Activated naive CD8-positive, alpha-beta T cell treated with anti-CD3 and anti-CD28 coated beads, Interleukin-2, amount 50 U/mL, for 24 hours (primary cell): ENCODE measurements around the gene NBPF3.
A peak's percentile ranks its signal among the peaks of the same experiment; 100 is the strongest.
"Not testable (repeated sequence)": the region's sequence is repeated elsewhere in the genome, so short reads cannot be mapped to it uniquely, and the experiment has no call there.

Source experiments
- ATAC-seq: fragments of 150-1000 bp; cut with Tn5 transposase; one replicate; pipeline ENCODE4 v1.10.0; 2021
- DNase-seq: peaks from one replicate; pipeline ENCODE4 v3.0.0; 2021
- H3K27ac Mint-ChIP-seq: one replicate; pipeline ENCODE4 v1.8.0; 2021; ENCODE audit warnings: mild to moderate bottlenecking, mixed read lengths
- H3K27me3 Mint-ChIP-seq: one replicate; pipeline ENCODE4 v1.8.0; 2021; ENCODE audit warnings: mixed read lengths
- H3K36me3 Mint-ChIP-seq: one replicate; pipeline ENCODE4 v1.8.0; 2021; ENCODE audit warnings: low read depth, mixed read lengths
- H3K4me1 Mint-ChIP-seq: one replicate; pipeline ENCODE4 v1.8.0; 2021; ENCODE audit warnings: mixed read lengths
- H3K4me3 Mint-ChIP-seq: one replicate; pipeline ENCODE4 v1.8.0; 2021; ENCODE audit warnings: mild to moderate bottlenecking, moderate library complexity, mixed read lengths
- H3K9me3 Mint-ChIP-seq: one replicate; pipeline ENCODE4 v1.8.0; 2021; ENCODE audit warnings: mixed read lengths

Gene NBPF3

GRCh38 chr1:21454904-21455303 lies 15.0 kb downstream of the NBPF3 start:
- H3K4me1 Mint-ChIP-seq, result peaks cover 16% of the 10 kb centered on the region
- H3K36me3 Mint-ChIP-seq, ATAC-seq, DNase-seq, H3K27ac Mint-ChIP-seq, H3K27me3 Mint-ChIP-seq, H3K9me3 Mint-ChIP-seq, H3K4me3 Mint-ChIP-seq: not testable (repeated sequence)

DNA sequence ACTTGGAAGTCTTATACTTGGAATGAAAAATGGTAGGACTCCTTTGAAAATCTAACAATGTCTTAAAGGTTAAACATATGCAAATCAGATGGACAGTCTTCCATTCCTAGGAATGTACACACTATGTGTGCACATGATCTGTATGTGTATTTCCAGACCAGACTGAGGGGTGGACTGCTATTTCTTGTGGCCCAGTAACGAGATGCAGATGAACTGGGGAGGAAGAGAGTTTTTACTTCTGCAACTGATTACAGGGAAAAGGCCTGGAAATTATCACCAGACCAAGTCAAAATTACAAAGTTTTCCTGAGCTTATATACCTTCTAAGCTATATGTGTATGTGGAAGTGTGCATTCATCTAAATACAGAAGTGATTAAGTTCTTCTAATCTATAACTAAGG lies 17.7 kb downstream of the NBPF3 start:
- DNase-seq (no peak), ATAC-seq (no peak)
- Mint-ChIP-seq H3K4me3 (no peak overlapping the region), H3K4me1 (peaks cover 13% of the 10 kb centered on the region), H3K27me3 (no peaks in the 10 kb centered on the region), H3K27ac (no peak overlapping the region), H3K36me3 (no peaks in the 10 kb centered on the region), H3K9me3 (no peaks in the 10 kb centered on the region)

DNA sequence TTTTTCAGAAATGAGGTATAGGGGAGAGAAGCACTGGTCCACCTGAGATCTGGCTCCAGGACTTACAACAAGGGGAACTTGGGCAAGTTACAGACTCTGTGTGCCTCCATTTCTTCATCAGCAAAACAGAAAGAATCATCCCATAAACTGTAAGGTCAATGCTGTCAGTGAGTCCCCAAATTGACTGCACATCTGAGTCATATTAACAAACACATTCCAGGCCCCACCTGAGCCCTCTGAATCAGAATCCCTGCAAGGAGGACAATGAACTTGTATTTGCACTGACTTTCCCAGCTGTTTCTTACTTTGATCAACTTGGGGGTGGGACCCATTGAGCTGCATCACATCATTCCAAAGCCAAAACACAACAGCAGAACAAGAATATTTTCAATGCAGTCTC lies 25.2 kb downstream of the NBPF3 start:
- H3K4me1 Mint-ChIP-seq, DNase-seq, H3K27me3 Mint-ChIP-seq, H3K4me3 Mint-ChIP-seq, H3K9me3 Mint-ChIP-seq, H3K36me3 Mint-ChIP-seq, H3K27ac Mint-ChIP-seq, ATAC-seq: not testable (repeated sequence)

DNA sequence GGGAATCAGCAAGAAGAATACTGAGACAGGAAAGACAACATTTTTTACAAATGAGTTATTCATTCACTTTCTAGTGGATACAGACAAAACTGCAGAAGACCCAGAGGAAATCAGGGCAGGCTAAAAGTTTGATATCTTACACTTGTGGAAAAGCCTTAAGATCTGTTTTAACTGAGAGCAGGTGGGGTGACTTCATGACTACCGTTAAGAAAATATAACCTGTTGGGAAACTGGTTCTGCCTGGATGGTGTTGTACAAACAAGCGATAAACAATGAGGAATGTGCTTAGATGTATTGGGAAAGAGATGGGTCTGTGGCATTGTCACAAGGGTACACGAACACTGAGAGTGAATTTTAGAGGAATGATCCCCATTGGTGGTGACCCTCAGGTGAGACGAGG lies 28.0 kb downstream of the NBPF3 start:
- not testable (repeated sequence) for H3K4me3 Mint-ChIP-seq, H3K27me3 Mint-ChIP-seq, ATAC-seq, H3K4me1 Mint-ChIP-seq, H3K9me3 Mint-ChIP-seq, H3K36me3 Mint-ChIP-seq, H3K27ac Mint-ChIP-seq, DNase-seq

DNA sequence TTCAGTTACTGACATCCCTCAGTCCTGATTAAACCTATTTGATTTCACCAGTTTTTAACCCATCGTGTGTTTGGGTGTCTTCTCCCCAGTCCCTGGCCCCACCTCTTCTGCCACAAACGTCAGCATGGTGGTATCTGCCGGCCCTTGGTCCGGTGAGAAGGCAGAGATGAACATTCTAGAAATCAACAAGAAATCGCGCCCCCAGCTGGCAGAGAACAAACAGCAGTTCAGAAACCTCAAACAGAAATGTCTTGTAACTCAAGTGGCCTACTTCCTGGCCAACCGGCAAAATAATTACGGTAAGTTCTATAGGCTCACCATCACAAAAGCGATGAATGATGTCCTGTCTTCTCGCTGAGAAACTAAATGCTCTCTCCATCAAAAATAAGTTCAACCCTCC lies 28.7 kb downstream of the NBPF3 start:
- Mint-ChIP-seq H3K27me3 (no peaks in the 10 kb centered on the region), H3K27ac (no peak overlapping the region), H3K4me1 (no peaks in the 10 kb centered on the region), H3K9me3 (no peaks in the 10 kb centered on the region), H3K36me3 (no peaks in the 10 kb centered on the region), H3K4me3 (no peak overlapping the region)
- DNase-seq (peak; percentile 40), ATAC-seq (no peak)

DNA sequence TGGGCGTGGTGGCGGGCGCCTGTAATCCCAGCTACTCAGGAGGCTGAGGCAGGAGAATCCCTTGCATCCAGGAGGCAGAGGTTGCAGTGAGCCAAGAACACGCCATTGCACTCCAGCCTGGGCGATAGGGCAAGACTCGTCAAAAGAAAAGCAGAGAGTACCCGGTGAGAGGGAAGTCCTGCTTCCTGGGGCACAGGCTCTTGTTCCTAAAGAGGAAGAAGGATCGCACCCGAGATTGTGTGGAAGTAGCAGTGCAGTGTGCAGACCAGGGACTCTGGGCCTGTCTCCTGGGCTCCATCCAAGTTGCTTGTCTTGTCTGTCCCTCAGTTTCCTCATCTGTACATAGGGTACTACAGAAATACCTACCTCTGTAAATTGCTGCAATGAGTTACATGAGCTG lies 29.6 kb downstream of the NBPF3 start:
- H3K27ac Mint-ChIP-seq, result no peak overlapping the region
- no peak for DNase-seq
- H3K9me3 Mint-ChIP-seq, result no peaks in the 10 kb centered on the region
- no peaks in the 10 kb centered on the region for H3K36me3 Mint-ChIP-seq
- no peaks in the 10 kb centered on the region for H3K4me1 Mint-ChIP-seq
- no peaks in the 10 kb centered on the region for H3K27me3 Mint-ChIP-seq
- ATAC-seq, result no peak
- H3K4me3 Mint-ChIP-seq, result no peak overlapping the region

GRCh38 chr1:21472861-21473260 lies 32.9 kb downstream of the NBPF3 start:
- no peak for DNase-seq
- no peak overlapping the region for H3K27ac Mint-ChIP-seq
- no peaks in the 10 kb centered on the region for H3K27me3 Mint-ChIP-seq
- no peak overlapping the region for H3K4me3 Mint-ChIP-seq
- no peaks in the 10 kb centered on the region for H3K9me3 Mint-ChIP-seq
- H3K4me1 Mint-ChIP-seq, result no peaks in the 10 kb centered on the region
- no peak for ATAC-seq
- H3K36me3 Mint-ChIP-seq, result no peaks in the 10 kb centered on the region

DNA sequence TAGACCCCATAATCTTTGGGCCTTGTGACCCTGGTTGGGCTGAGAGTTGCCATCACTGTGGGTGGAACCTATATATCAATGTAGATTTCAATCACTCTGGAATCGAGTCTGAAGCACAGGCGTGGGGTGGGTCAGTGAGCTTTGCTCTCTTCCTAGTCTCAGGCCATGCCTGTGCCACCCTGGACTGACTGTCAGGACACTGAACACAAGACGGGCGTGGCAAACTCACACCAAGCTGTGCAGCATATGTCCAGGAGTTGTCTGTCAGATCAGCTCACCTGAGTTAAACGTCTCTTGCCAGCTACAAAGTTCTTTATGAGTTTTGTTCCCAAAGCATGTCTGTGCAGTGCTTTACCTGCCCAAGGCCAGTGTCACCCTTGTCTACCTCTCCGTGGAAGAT lies 38.4 kb downstream of the NBPF3 start:
- Mint-ChIP-seq H3K27me3 (no peaks in the 10 kb centered on the region), H3K4me1 (no peaks in the 10 kb centered on the region), H3K36me3 (no peaks in the 10 kb centered on the region), H3K27ac (no peak overlapping the region), H3K9me3 (no peaks in the 10 kb centered on the region), H3K4me3 (no peak overlapping the region)
- DNase-seq (no peak), ATAC-seq (no peak)

- ATAC-seq, H3K9me3 Mint-ChIP-seq, H3K27me3 Mint-ChIP-seq, H3K4me1 Mint-ChIP-seq, H3K27ac Mint-ChIP-seq, DNase-seq, H3K4me3 Mint-ChIP-seq, H3K36me3 Mint-ChIP-seq: not testable (repeated sequence)
These were observed 43.9 kb downstream of the NBPF3 start for GRCh38 chr1:21483881-21484280.

- peaks cover 2% of the 10 kb centered on the region for H3K36me3 Mint-ChIP-seq
- peak overlapping the region; percentile 28 for H3K4me3 Mint-ChIP-seq
- peaks cover 4% of the 10 kb centered on the region for H3K9me3 Mint-ChIP-seq
- DNase-seq (no peak), ATAC-seq (no peak)
- H3K27ac Mint-ChIP-seq, result no peak overlapping the region
- H3K4me1 Mint-ChIP-seq, result peaks cover 9% of the 10 kb centered on the region
- peaks cover 17% of the 10 kb centered on the region for H3K27me3 Mint-ChIP-seq
These were observed 49.2 kb downstream of the NBPF3 start for GRCh38 chr1:21489146-21489545.

DNA sequence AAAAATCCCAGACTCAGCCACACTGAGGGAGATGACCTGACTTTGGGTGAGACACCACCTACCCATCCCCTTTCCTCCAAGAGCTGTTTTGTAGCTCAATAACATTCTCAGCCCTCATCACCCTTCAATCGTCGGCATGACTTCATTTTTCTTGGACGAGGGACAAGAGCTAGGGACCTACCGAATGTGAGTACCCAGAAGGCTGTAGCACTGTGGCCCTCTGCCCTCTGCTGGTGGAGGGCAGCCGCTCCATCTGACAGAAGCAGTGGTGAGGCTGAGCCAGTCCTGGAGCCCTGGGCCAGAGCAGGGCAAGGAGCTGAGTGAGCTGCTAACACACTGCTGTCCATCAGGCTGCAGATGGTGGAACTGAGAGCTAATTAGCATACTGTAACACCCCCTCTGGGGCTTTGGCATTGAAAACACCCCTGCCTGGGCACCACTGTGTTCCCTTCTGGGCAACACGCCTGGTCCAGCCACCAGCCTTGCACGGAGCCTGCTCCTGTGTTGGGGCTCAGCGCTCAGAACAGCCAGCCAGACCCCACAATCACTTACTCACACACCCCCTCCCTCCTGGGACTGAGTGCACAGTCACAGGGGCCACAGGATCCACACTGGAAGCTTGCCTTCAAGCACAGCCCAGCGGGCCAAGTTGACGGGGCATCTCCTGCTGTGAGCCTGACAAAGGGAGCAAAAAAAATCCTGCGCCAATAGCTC lies 51.0 kb downstream of the NBPF3 start:
- Mint-ChIP-seq H3K4me3 (no peak overlapping the region), H3K36me3 (peaks cover 2% of the 10 kb centered on the region), H3K27me3 (peaks cover 17% of the 10 kb centered on the region), H3K27ac (no peak overlapping the region), H3K4me1 (peaks cover 9% of the 10 kb centered on the region), H3K9me3 (peaks cover 4% of the 10 kb centered on the region)
- ATAC-seq (peak; percentile 74), DNase-seq (peak; percentile 23)

DNA sequence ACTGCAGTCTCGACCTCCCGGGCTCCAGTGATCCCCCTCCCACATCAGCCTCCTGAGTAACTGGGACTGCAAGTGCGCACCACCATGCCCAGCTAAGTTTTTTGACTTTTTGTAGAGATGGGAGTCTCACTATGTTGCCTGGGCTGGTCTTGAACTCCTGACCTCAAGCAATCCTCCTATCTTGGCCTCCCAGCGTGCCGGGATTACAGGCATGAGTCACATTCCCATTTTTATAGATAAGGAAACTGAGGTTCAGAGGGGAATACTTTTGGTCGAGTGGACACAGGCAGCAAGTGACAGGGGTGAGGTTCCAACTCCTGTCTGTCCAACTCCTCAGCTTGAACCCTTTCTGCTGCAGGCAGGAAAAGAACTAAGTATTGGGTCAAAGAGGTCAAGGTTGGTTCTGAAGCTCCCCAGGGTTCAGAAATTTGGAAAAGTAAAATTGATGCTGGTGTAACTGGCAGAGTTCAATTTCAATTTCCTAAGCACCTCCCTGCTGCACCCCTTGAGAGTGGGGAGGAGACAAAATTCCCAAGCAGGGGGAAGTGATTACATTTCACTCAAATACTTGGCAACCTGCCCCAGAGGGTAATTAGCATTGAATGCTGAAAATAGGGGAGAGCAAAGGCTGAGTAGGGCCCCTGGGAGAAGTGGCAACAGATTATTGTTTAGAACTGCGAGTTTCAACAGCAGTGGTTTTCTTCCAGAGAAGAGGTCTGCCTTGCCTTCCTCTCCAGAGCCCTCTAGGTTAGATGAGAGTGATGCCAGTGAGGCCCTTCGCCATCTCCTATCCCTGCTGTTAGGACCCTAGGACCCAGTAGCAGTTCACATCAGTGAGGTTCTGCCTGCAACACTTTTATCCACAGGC lies 51.8 kb downstream of the NBPF3 start:
- Mint-ChIP-seq H3K36me3 (peaks cover 2% of the 10 kb centered on the region), H3K9me3 (peaks cover 4% of the 10 kb centered on the region), H3K4me1 (peaks cover 9% of the 10 kb centered on the region), H3K27ac (no peak overlapping the region), H3K4me3 (no peak overlapping the region), H3K27me3 (peaks cover 17% of the 10 kb centered on the region)
- DNase-seq (no peak), ATAC-seq (no peak)

DNA sequence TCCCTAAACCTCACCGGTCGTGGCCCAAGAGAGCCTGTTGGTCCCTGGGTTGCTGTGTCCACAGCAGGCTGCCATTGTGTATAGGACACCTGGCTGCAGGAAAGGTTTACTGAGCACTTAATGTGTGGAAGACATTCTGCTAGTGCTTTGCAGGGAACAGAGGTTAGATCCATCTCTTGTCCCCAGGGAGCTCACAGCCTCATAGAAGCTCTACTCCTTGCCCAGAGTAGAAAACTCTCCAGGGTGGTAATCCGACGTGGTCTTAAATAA lies 52.4 kb downstream of the NBPF3 start:
- ATAC-seq, result no peak
- Mint-ChIP-seq H3K4me3 (no peak overlapping the region), H3K27me3 (peaks cover 16% of the 10 kb centered on the region), H3K9me3 (peaks cover 4% of the 10 kb centered on the region), H3K36me3 (peaks cover 2% of the 10 kb centered on the region), H3K27ac (no peak overlapping the region), H3K4me1 (peaks cover 9% of the 10 kb centered on the region)
- DNase-seq, result no peak

- Mint-ChIP-seq H3K27me3 (peaks cover 7% of the 10 kb centered on the region), H3K4me3 (no peak overlapping the region), H3K36me3 (no peaks in the 10 kb centered on the region), H3K27ac (no peak overlapping the region), H3K9me3 (no peaks in the 10 kb centered on the region), H3K4me1 (no peaks in the 10 kb centered on the region)
- no peak for ATAC-seq
- no peak for DNase-seq
These were observed 54.3 kb downstream of the NBPF3 start for GRCh38 chr1:21494196-21494595.

- Mint-ChIP-seq H3K4me3 (no peak overlapping the region), H3K9me3 (no peaks in the 10 kb centered on the region), H3K4me1 (no peaks in the 10 kb centered on the region), H3K36me3 (no peaks in the 10 kb centered on the region), H3K27me3 (peaks cover 8% of the 10 kb centered on the region), H3K27ac (no peak overlapping the region)
- ATAC-seq (no peak), DNase-seq (no peak)
These were observed 55.4 kb downstream of the NBPF3 start for GRCh38 chr1:21495225-21495820.
